Esophagus muscularis mucosa (tissue), 3 donors: ENCODE results near the gene ASB1.

ENCODE experiments used
- POLR2A ChIP-seq: fragments of 450-650 bp; IDR thresholded peaks from one replicate; pipeline ENCODE4 v1.6.1; 2017; ENCODE audit warnings: antibody characterized with exemption, moderate library complexity, mild to moderate bottlenecking, low read depth
- POLR2AphosphoS5 ChIP-seq, 2 donors: sonication (generic); formaldehyde crosslinking; IDR thresholded peaks; one replicate each; pipeline ENCODE4 v1.6.1; 2017; ENCODE audit warnings: antibody characterized with exemption in 2 of 2
- TF ChIP-seq, protein P1 (sequence below), 3 experiments: fragments of 200-600 bp in 2 of 3; fragments of 450-650 bp in 1 of 3; sonication (generic) in 2 of 3; IDR thresholded peaks; one replicate each; pipeline ENCODE4 v1.5.1; 2017 to 2019; ENCODE audit warnings: antibody characterized with exemption in 3 of 3, mild to moderate bottlenecking in 2 of 3, moderate library complexity in 1 of 3

DNA sequence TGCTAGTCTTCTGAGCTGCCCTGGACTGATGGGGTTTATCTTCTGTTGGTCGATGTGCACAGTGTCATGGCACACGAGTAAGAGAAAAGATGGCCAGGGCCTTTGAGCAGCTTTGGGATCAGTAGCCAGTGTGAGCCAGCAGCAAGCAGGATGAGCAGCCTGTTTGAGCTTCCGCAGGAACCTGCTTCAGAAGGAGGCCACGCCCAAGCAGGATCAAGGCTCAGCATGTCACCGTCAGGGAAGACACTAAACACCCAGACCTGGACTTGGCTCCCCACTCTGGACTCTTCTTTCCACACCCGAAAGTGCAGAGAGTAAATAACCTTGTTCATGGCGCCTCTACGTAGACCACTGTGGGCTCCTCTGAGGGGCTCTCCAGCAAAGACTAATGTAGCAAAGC lies 25.2 kb upstream of the ASB1 start:
- TF ChIP-seq, protein P1, sequence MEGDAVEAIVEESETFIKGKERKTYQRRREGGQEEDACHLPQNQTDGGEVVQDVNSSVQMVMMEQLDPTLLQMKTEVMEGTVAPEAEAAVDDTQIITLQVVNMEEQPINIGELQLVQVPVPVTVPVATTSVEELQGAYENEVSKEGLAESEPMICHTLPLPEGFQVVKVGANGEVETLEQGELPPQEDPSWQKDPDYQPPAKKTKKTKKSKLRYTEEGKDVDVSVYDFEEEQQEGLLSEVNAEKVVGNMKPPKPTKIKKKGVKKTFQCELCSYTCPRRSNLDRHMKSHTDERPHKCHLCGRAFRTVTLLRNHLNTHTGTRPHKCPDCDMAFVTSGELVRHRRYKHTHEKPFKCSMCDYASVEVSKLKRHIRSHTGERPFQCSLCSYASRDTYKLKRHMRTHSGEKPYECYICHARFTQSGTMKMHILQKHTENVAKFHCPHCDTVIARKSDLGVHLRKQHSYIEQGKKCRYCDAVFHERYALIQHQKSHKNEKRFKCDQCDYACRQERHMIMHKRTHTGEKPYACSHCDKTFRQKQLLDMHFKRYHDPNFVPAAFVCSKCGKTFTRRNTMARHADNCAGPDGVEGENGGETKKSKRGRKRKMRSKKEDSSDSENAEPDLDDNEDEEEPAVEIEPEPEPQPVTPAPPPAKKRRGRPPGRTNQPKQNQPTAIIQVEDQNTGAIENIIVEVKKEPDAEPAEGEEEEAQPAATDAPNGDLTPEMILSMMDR (IDR thresholded peaks at IDR 0.05) = no peak
- TF ChIP-seq POLR2A = no peak
- no peak for TF ChIP-seq POLR2AphosphoS5 (IDR thresholded peaks at IDR 0.05)
